Measurements from ENCODE around the gene ATF6. TPM values are rescaled to one million over a fixed set of nuclear protein-coding genes. Genes with fewer than 3 reads are reported as not detected.
"Not testable (repeated sequence)": the region's sequence is repeated elsewhere in the genome, so short reads cannot be mapped to it uniquely, and the experiment has no call there.

Gene ATF6
- total RNA-seq, 3 donors from 2014 or later, result 20.0 to 26.2 (median 24.8) TPM

DNA sequence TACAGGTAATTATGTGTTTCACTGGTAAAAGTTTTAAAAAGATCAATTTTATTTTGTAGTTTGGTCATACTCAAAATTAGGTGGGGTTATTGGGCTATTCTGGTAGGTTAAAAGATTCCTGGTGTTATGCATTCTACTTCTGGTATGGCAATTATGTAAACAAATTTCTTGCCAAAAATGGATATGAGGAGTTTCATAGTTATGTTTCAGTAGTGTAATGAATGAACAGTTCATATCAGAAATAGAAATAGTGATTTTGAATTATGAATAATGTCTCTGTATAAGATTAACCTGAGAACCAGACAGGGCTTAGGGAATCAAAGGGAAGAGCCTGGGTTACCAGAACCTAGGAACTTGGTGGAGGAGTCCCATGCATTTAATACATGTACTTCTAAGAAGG lies 15.9 kb downstream of the ATF6 start:
- no peaks in the 10 kb centered on the region for H3K9me3 Mint-ChIP-seq
- ATAC-seq, result no peak
- H3K4me1 Mint-ChIP-seq (ENCODE audit: low read depth), result peaks cover 4% of the 10 kb centered on the region
- H3K36me3 Mint-ChIP-seq (ENCODE audit: insufficient read depth), result peaks cover 37% of the 10 kb centered on the region
- DNase-seq, result no peak
- no peaks in the 10 kb centered on the region for H3K27me3 Mint-ChIP-seq (ENCODE audit: low read depth)
- H3K4me3 Mint-ChIP-seq, result no peak overlapping the region

DNA sequence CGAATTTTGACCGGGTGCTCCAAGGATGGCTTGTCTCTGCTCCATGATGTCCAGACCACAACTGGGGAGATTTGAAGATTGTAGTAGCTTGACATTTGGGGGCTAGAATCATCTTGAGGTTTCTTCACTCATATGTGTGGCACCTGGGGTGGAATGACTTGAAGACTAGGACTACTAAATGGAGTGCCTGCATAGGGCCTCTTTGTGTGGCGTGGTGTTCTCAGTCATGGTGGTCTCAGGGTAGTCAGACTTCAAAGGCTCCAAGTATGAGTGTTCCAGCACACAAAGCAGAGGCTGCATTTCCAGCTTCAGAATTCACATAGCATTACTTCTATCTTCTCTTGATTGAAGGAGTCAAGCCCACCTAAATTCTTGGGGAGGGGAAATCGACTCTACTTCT lies 16.8 kb downstream of the ATF6 start:
- peaks cover 7% of the 10 kb centered on the region for H3K4me1 Mint-ChIP-seq (ENCODE audit: low read depth)
- ATAC-seq (peak in 1 of 2 donors; percentile 48), DNase-seq (no peak)

DNA sequence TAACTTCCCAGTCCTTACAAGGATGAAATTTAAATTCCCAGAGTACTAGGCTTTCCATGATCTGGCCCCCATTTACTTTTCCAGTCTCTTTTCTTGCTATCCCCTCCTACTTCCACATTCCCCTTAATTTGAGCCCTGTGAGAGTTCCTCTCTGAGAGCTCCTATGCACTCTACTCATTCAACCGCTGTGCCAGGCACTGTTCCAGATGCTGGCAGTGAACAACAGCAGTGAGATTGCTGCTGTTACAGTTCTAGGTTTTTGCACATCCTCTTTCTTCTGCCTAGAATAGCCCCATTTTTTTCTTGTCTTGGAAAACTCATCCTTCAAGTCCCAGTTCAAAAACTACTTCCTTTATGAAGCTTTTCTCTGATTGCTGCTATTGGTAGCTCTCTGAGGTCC lies 18.8 kb downstream of the ATF6 start:
- DNase-seq, result no peak
- H3K4me3 Mint-ChIP-seq, result no peak overlapping the region
- H3K27me3 Mint-ChIP-seq (ENCODE audit: low read depth), result no peaks in the 10 kb centered on the region
- H3K36me3 Mint-ChIP-seq (ENCODE audit: insufficient read depth), result peaks cover 44% of the 10 kb centered on the region
- peaks cover 4% of the 10 kb centered on the region for H3K4me1 Mint-ChIP-seq (ENCODE audit: low read depth)
- no peak for ATAC-seq
- H3K9me3 Mint-ChIP-seq, result no peaks in the 10 kb centered on the region

More for the DNA sequence above, 16.8 kb downstream of the ATF6 start:
- Mint-ChIP-seq H3K9me3 (no peaks in the 10 kb centered on the region), H3K27me3 (ENCODE audit: low read depth) (no peaks in the 10 kb centered on the region), H3K4me3 (no peak overlapping the region), H3K36me3 (ENCODE audit: insufficient read depth) (peaks cover 42% of the 10 kb centered on the region)

DNA sequence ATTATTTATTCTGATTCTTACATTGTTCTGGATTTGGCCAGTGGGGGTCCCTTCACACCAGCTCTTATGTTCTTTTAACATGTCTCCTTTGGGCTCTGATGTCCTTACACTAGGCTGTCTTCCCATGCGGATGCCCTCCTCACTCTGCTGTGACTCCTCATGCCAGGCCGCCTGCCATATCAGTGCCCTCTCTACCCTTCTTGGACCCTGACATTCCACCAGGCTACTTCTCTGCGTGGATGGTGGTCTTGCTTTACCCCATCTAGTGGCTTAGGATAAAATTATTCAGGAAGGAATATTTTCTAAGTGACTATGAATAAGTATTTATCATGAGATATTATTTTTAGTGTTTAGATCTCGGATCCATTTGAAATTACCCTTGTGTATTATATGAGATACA lies 21.2 kb downstream of the ATF6 start:
- H3K36me3 Mint-ChIP-seq (ENCODE audit: insufficient read depth), result peaks cover 49% of the 10 kb centered on the region
- peaks cover 4% of the 10 kb centered on the region for H3K4me1 Mint-ChIP-seq (ENCODE audit: low read depth)
- no peaks in the 10 kb centered on the region for H3K9me3 Mint-ChIP-seq
- H3K4me3 Mint-ChIP-seq, result no peak overlapping the region
- ATAC-seq, result no peak
- H3K27me3 Mint-ChIP-seq (ENCODE audit: low read depth), result no peaks in the 10 kb centered on the region
- no peak for DNase-seq

DNA sequence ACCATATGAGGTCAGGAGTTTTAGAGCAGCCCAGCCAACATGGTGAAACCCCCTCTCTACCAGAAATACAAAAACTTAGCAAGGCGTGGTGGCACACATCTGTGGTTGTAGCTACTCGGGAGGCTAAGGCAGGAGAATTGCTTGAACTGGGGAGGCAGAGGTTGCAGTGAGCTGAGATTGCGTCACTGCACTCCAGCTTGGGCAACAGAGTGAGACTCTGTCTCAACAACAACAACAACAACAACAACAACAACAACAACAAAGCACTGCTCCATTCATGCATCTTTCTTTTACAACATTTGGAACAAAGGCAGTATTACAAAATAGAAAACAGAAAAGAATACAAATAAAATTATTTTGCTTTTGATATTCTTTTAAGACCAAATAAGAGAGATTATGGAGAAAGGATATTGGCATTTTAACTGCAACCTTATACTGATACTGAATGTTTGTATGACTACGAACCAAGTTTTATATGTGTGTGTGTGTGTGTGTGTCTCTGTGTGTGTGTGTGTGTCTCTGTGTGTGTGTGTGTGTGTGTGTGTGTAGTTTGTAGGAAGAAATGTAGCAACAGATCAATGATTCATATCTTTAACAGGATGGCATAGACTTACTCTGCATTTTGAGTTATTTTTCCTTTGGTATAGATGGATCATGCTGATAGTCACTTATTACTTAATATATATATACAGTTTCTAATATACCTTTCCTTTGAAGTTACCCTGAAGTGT lies 24.6 kb downstream of the ATF6 start:
- Mint-ChIP-seq H3K4me1 (ENCODE audit: low read depth) (peaks cover 8% of the 10 kb centered on the region), H3K4me3 (no peak overlapping the region), H3K36me3 (ENCODE audit: insufficient read depth) (peaks cover 47% of the 10 kb centered on the region), H3K9me3 (no peaks in the 10 kb centered on the region), H3K27me3 (ENCODE audit: low read depth) (no peaks in the 10 kb centered on the region)
- no peak for ATAC-seq
- no peak for DNase-seq

DNA sequence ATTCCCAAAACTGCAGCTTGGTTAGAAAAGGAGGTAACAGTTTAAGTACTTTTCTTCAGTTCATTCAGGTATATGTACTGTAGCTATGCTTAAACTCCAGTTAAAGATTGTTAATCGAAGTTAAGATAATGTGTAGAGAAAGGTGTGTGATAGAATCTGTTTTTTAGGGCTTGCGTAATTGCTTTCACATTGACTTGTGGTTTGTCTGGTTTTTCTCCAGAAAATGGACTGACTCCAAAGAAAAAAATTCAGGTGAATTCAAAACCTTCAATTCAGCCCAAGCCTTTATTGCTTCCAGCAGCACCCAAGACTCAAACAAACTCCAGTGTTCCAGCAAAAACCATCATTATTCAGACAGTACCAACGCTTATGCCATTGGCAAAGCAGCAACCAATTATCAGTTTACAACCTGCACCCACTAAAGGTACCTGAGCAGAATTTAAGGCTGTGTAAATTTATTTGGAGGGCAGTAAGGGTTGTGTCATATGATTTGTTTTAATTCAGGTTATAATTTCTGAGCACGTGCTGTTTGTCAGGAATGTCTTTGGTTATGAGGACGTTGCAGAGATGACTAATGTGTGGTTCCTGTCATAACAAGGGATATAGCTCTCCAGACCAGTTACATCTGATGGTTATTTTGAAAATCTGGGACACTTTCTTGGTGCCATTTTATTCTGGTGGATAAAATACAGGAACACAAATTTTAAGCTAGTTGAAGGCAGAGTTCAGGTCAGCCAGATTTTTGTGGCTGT lies 26.0 kb downstream of the ATF6 start:
- Mint-ChIP-seq H3K27me3 (ENCODE audit: low read depth) (no peaks in the 10 kb centered on the region), H3K36me3 (ENCODE audit: insufficient read depth) (peaks cover 39% of the 10 kb centered on the region), H3K4me1 (ENCODE audit: low read depth) (peaks cover 8% of the 10 kb centered on the region), H3K9me3 (no peaks in the 10 kb centered on the region), H3K4me3 (no peak overlapping the region)
- ATAC-seq (no peak), DNase-seq (no peak)

DNA sequence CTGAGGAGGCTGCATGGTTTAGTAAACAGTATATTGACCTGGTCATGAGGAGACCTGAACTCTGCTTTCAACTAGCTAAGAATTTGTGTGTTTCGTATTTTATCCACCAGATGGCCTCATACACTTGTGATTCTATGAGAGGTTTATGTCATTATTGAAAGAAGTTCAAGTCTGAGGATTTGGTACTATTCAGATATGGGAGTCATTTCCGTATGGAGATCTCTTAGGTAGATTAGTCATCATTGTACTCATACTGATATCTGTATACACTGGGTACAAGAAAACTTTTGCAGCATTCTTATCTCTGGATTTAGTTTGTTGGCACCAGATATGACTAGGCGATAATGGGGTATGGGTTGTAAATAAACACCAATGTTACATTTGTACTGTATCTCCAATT lies 26.6 kb downstream of the ATF6 start:
- DNase-seq (no peak), ATAC-seq (peak; percentile 96 to 99)
- H3K4me1 Mint-ChIP-seq (ENCODE audit: low read depth), result peaks cover 6% of the 10 kb centered on the region
- peaks cover 40% of the 10 kb centered on the region for H3K36me3 Mint-ChIP-seq (ENCODE audit: insufficient read depth)
- H3K4me3 Mint-ChIP-seq, result no peak overlapping the region
- no peaks in the 10 kb centered on the region for H3K9me3 Mint-ChIP-seq
- H3K27me3 Mint-ChIP-seq (ENCODE audit: low read depth), result no peaks in the 10 kb centered on the region

DNA sequence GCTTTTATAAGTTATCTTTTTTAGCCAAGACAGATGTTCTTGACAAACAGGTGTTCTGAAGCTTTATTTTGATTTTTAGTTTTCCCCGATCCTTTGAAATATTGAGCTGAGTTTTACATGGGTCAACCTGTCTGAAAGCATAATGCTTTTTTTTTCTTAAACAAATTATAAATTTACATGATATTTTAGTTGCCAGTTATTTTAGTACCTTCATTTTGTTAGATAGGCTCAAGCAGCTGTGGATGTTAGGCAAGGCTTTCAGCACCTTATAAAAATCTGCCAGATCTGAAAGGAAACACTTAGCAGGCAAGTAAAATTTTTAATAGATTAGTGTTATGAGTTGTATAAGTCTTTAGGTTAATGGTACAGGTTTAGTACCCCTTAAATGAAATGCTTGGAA lies 33.7 kb downstream of the ATF6 start:
- DNase-seq (no peak), ATAC-seq (no peak)
- peaks cover 5% of the 10 kb centered on the region for H3K4me1 Mint-ChIP-seq (ENCODE audit: low read depth)
- no peak overlapping the region for H3K4me3 Mint-ChIP-seq
- no peaks in the 10 kb centered on the region for H3K9me3 Mint-ChIP-seq
- peaks cover 40% of the 10 kb centered on the region for H3K36me3 Mint-ChIP-seq (ENCODE audit: insufficient read depth)
- no peaks in the 10 kb centered on the region for H3K27me3 Mint-ChIP-seq (ENCODE audit: low read depth)

DNA sequence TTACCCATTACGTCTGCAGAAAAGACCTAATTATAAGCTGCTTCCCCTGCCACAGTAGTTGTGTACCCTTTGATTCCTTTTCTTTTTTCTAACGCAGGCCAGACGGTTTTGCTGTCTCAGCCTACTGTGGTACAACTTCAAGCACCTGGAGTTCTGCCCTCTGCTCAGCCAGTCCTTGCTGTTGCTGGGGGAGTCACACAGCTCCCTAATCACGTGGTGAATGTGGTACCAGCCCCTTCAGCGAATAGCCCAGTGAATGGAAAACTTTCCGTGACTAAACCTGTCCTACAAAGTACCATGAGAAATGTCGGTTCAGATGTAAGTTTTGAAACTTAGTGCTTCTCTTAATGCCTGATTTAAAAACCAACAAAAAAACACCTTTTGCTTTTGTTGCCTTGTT lies 35.8 kb downstream of the ATF6 start:
- H3K4me1 Mint-ChIP-seq (ENCODE audit: low read depth), result peaks cover 11% of the 10 kb centered on the region
- no peaks in the 10 kb centered on the region for H3K9me3 Mint-ChIP-seq
- no peak overlapping the region for H3K4me3 Mint-ChIP-seq
- no peak for DNase-seq
- no peaks in the 10 kb centered on the region for H3K27me3 Mint-ChIP-seq (ENCODE audit: low read depth)
- peaks cover 47% of the 10 kb centered on the region for H3K36me3 Mint-ChIP-seq (ENCODE audit: insufficient read depth)
- ATAC-seq, result no peak

DNA sequence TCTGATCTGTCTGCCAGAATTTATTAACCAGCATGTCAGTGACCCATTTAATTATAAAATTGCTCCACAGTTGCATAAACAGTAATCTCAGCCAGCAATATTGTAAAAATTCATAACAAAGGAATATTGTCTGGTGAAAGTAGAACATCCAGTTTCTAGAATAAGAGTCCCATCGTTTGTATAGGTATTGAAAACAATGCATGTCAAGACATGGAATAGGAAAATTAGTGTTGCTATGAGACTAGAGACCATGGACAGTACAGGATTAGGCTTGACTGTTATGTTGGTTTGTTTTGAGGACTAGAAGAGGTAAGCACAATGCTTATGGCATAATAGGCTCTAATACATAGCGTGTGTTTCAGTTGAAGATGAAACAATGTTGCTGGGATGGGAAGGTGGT lies 37.1 kb downstream of the ATF6 start:
- no peak for DNase-seq
- Mint-ChIP-seq H3K4me1 (ENCODE audit: low read depth) (peaks cover 11% of the 10 kb centered on the region), H3K27me3 (ENCODE audit: low read depth) (no peaks in the 10 kb centered on the region), H3K9me3 (no peaks in the 10 kb centered on the region), H3K36me3 (ENCODE audit: insufficient read depth) (peaks cover 39% of the 10 kb centered on the region), H3K4me3 (no peak overlapping the region)
- no peak for ATAC-seq

DNA sequence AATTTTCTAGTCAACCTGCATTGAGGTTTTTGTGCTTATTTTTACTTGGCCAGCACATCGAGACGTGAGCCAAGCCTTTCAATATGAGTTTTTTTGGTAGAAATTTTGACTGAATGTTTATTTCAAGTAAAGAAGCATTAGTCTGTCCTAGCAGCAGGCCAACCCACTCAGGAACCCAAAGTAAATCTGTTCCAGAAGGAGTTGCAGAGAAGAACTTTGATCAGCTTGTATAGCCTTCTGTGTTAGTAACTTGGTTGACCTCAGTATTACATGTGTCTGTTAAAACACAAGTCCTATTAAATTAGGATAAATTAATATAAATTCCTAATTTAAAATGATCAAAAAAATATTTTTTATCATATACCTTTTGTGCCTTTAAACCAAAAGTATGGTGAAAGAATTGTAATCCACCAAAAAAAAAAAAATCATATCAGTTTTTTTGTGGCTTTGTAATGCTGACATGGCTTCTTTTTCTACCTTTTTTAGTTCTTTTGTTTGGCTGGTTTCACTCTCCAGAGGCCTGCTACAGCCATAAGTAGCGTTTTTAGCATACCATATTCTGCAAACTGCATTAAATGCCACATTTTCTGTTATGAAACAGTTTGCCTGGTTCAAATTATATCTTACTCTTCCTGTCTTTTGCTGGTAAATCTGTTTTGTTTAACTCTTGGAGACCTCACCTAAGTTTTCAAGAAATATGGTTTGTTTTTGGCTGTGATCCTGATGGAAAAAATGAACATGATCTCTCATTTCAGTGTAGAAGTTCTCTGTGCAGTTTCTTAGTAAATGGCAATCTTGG lies 39.5 kb downstream of the ATF6 start:
- peaks cover 46% of the 10 kb centered on the region for H3K36me3 Mint-ChIP-seq (ENCODE audit: insufficient read depth)
- no peak for DNase-seq
- ATAC-seq, result no peak
- H3K9me3 Mint-ChIP-seq, result peaks cover 2% of the 10 kb centered on the region
- H3K27me3 Mint-ChIP-seq (ENCODE audit: low read depth), result no peaks in the 10 kb centered on the region
- H3K4me1 Mint-ChIP-seq (ENCODE audit: low read depth), result peaks cover 11% of the 10 kb centered on the region
- H3K4me3 Mint-ChIP-seq, result no peak overlapping the region

DNA sequence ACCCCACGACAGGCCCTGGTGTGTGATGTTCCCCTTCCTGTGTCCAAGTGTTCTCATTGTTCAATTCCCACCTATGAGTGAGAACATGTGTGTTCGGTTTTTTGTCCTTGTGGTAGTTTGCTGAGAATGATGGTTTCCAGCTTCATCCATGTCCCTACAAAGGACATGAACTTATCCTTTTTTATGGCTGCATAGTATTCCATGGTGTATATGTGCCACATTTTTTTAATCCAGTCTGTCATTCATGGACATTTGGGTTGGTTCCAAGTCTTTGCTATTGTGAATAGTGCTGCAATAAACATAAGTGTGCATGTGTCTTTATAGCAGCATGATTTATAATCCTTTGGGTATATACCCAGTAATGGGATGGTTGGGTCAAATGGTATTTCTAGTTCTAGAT lies 43.1 kb downstream of the ATF6 start:
- H3K9me3 Mint-ChIP-seq; DNase-seq; H3K4me3 Mint-ChIP-seq; H3K4me1 Mint-ChIP-seq (ENCODE audit: low read depth); ATAC-seq; H3K27me3 Mint-ChIP-seq (ENCODE audit: low read depth): not testable (repeated sequence)
- H3K36me3 Mint-ChIP-seq (ENCODE audit: insufficient read depth), result peaks cover 47% of the 10 kb centered on the region

DNA sequence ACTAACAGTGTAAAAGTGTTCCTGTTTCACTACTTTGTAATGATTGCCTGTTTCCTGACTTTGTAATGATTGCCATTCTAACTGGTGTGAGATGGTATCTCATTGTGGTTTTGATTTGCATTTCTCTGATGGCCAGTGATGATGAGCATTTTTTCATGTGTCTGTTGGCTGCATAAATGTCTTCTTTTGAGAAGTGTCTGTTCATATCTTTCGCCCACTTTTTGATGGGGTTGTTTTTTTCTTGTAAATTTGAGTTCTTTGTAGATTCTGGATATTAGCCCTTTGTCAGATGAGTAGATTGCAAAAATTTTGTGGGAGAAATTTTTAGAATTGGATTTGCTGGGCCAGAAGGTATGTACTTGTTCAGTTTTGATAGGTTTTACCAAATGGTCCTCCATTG lies 43.5 kb downstream of the ATF6 start:
- not testable (repeated sequence) for H3K27me3 Mint-ChIP-seq (ENCODE audit: low read depth)

DNA sequence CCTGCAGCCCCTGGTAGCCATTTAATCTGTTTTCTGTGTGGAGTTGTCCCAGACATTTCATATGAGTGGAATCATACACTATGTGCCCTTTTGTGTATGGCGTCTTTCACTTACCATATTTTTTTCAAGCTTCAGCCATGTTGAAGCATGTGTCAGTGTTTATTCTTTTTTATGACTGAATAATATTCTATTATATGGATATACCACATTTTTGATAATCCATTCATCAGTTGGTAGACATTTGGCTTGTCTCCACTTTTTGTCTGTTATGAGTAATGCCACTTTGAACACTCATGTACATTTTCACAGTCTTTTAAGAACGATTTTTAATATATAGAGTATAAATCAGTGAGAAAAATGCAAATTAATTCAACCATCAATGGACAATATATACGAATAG lies 44.7 kb downstream of the ATF6 start:
- Mint-ChIP-seq H3K27me3 (ENCODE audit: low read depth) (no peaks in the 10 kb centered on the region), H3K4me3 (no peak overlapping the region), H3K36me3 (ENCODE audit: insufficient read depth) (peaks cover 50% of the 10 kb centered on the region), H3K9me3 (peaks cover 4% of the 10 kb centered on the region), H3K4me1 (ENCODE audit: low read depth) (peaks cover 6% of the 10 kb centered on the region)
- DNase-seq (no peak), ATAC-seq (no peak)

More for the DNA sequence above, 43.5 kb downstream of the ATF6 start:
- peaks cover 50% of the 10 kb centered on the region for H3K36me3 Mint-ChIP-seq (ENCODE audit: insufficient read depth)
- DNase-seq; ATAC-seq; H3K9me3 Mint-ChIP-seq; H3K4me1 Mint-ChIP-seq (ENCODE audit: low read depth); H3K4me3 Mint-ChIP-seq: not testable (repeated sequence)

Measured in activated T-cell treated with anti-CD3 and anti-CD28 coated beads, Interleukin-2, amount 50 U/mL, for 4 hours (primary cell).